GM12878 (cell line): ENCODE data around the gene PTAFR. TPM values are rescaled to one million over a fixed set of nuclear protein-coding genes. Genes with fewer than 3 reads are reported as not detected.

Source experiments
- CHD2 ChIP-seq: IDR thresholded peaks from 2 replicates; pipeline ENCODE4 v1.6.1; 2011; ENCODE audit warnings: low read depth, low read length, improper control_type of control experiment, borderline replicate concordance
- E4F1 ChIP-seq: fragments of 450-650 bp; IDR thresholded peaks from 2 replicates; pipeline ENCODE4 v1.6.1; 2018; ENCODE audit warnings: borderline replicate concordance, mild to moderate bottlenecking; ENCODE audit not compliant: partially characterized antibody
- ELK1 ChIP-seq: IDR thresholded peaks from 2 replicates; pipeline ENCODE4 v1.6.1; 2012; ENCODE audit warnings: low read depth, low read length, improper control_type of control experiment
- EP300 ChIP-seq, 2 experiments: fragments of 150-350 bp in 1 of 2; IDR thresholded peaks; 2 replicates each; pipeline ENCODE4 v1.6.1; 2011 to 2012; ENCODE audit warnings: low read depth in 2 of 2, low read length in 2 of 2, borderline replicate concordance in 1 of 2, improper control_type of control experiment in 1 of 2, inconsistent platforms in 1 of 2; ENCODE audit not compliant: control insufficient read depth in 1 of 2
- IRF5 ChIP-seq: fragments of 450-650 bp; IDR thresholded peaks from 2 replicates; pipeline ENCODE4 v1.6.1; 2017; ENCODE audit warnings: borderline replicate concordance
- LARP7 ChIP-seq: fragments of 450-650 bp; IDR thresholded peaks from 2 replicates; pipeline ENCODE4 v1.6.1; 2017; ENCODE audit warnings: mild to moderate bottlenecking
- MEF2B ChIP-seq: fragments of 450-650 bp; IDR thresholded peaks from 2 replicates; pipeline ENCODE4 v1.6.1; 2018; ENCODE audit warnings: mild to moderate bottlenecking, moderate library complexity; ENCODE audit not compliant: partially characterized antibody, poor library complexity, severe bottlenecking
- MYB ChIP-seq: fragments of 150-350 bp; IDR thresholded peaks from 2 replicates; pipeline ENCODE4 v1.6.1; 2014; ENCODE audit warnings: mild to moderate bottlenecking, low read depth, low read length, borderline replicate concordance
- NR2F1 ChIP-seq: fragments of 450-650 bp; conservative IDR thresholded peaks from 2 replicates; pipeline ENCODE4 v1.6.1; 2017; ENCODE audit warnings: mild to moderate bottlenecking
- NRF1 ChIP-seq: conservative IDR thresholded peaks from 2 replicates; pipeline ENCODE4 v1.6.1; 2011; ENCODE audit warnings: mild to moderate bottlenecking, low read depth, low read length, improper control_type of control experiment
- PAX8 ChIP-seq: fragments of 450-650 bp; IDR thresholded peaks from 2 replicates; pipeline ENCODE4 v1.6.1; 2017; ENCODE audit warnings: mild to moderate bottlenecking, moderate library complexity
- STAT3 ChIP-seq: IDR thresholded peaks from 2 replicates; pipeline ENCODE4 v1.6.1; 2011; ENCODE audit warnings: low read depth, low read length, improper control_type of control experiment
- TCF12 ChIP-seq: IDR thresholded peaks from 2 replicates; pipeline ENCODE4 v1.6.1; 2011; ENCODE audit warnings: low read depth, mild to moderate bottlenecking, low read length
- TCF3 ChIP-seq: IDR thresholded peaks from 2 replicates; pipeline ENCODE4 v1.6.1; 2012; ENCODE audit warnings: low read depth, mild to moderate bottlenecking, low read length, borderline replicate concordance; ENCODE audit not compliant: insufficient read depth
- ZBTB4 ChIP-seq: fragments of 450-650 bp; formaldehyde crosslinking; IDR thresholded peaks from 2 replicates; pipeline ENCODE4 v1.4.0; 2022; ENCODE audit warnings: mild to moderate bottlenecking, moderate library complexity
- polyA plus RNA-seq, 11 experiments: library from polyadenylated mRNA; depleted of rRNA in 4 of 11; unstranded in 6 of 11; stranded (reverse) in 5 of 11; fragments of >200 nt; fragmentation: Nextera tagmentation in 4 of 11; fragmentation: Illumina TruSeq in 1 of 11; extraction: Ambion mirVana in 4 of 11; extraction: Trizol in 1 of 11; gene quantifications; 1 replicate in 1 of 11; 2 replicates in 10 of 11; pipeline versions ENCODE4 v1.2.1 to v1.2.3, GENCODE V29; 2011 to 2016; ENCODE audit warnings: inconsistent platforms in 2 of 11, missing spikeins in 2 of 11, low read depth in 1 of 11
- total RNA-seq, 4 experiments: library from RNA; depleted of rRNA in 3 of 4; stranded (reverse); fragments of >200 nt in 3 of 4; fragmentation: Illumina TruSeq in 1 of 4; extraction: Trizol in 1 of 4; gene quantifications; 2 replicates each; pipeline versions ENCODE4 v1.2.1 to v1.2.3, GENCODE V29; 2013 to 2021

PTAFR gene
- total and polyA plus RNA-seq, 10 of the 15 experiments (the other 5 are each of a cell fraction or from before 2014, with no cell fraction given): 17.5 to 251 (median 27.7) TPM

- 0 out of 2 replicates have a peak, but pooled peaks have one; percentile 9 for TF ChIP-seq TCF12
- TF ChIP-seq NRF1: no peak
- no peak for TF ChIP-seq MEF2B
- no peak for TF ChIP-seq MYB
- TF ChIP-seq EP300 (IDR thresholded peaks at IDR 0.05; ENCODE audit: borderline replicate concordance in 1 of 2, control insufficient read depth in 1 of 2, low read depth in 2 of 2, low read length in 2 of 2): no peak
- no peak; the same call in 1 of the 2 replicates for TF ChIP-seq LARP7
- TF ChIP-seq IRF5: no peak
- TF ChIP-seq ELK1: no peak
- no peak for TF ChIP-seq TCF3
- TF ChIP-seq PAX8: no peak
- no peak for TF ChIP-seq E4F1
- no peak for TF ChIP-seq CHD2
- no peak for TF ChIP-seq STAT3
- no peak for TF ChIP-seq NR2F1
- TF ChIP-seq ZBTB4: no peak
These were observed 3.1 kb downstream of the PTAFR start (continued) for GRCh38 chr1:28173151-28173979.
